ENCODE data around the gene TMEM221.

Gene TMEM221

GRCh38 chr19:17436094-17436873 lies 12.2 kb downstream of the TMEM221 start:
- TF ChIP-seq CTCF (IDR thresholded peaks at IDR 0.05; ENCODE audit: low read depth, low read length), result no peak
- no peak overlapping the region for H3K4me3 ChIP-seq (ENCODE audit: low read depth, low read length)

GRCh38 chr19:17435218-17435617 lies 13.2 kb downstream of the TMEM221 start:
- TF ChIP-seq CTCF (IDR thresholded peaks at IDR 0.05; ENCODE audit: low read depth, low read length), result no peak
- Histone ChIP-seq H3K27me3 (peaks cover 6% of the 10 kb centered on the region; the same call in 1 of the 2 replicates), H3K36me3 (no peaks in the 10 kb centered on the region), H3K9me3 (no peaks in the 10 kb centered on the region), H3K4me3 (ENCODE audit: low read depth, low read length) (no peak overlapping the region), H3K4me1 (no peaks in the 10 kb centered on the region)
- DNase-seq, result no peak

More at GRCh38 chr19:17436094-17436873, 12.2 kb downstream of the TMEM221 start:
- Histone ChIP-seq H3K36me3 (no peaks in the 10 kb centered on the region), H3K4me1 (no peaks in the 10 kb centered on the region), H3K9me3 (no peaks in the 10 kb centered on the region), H3K27me3 (peaks cover 6% of the 10 kb centered on the region; the same call in 1 of the 2 replicates)
- no peak for DNase-seq

- no peak for DNase-seq
- H3K9me3 ChIP-seq, result no peaks in the 10 kb centered on the region
- TF ChIP-seq CTCF (IDR thresholded peaks at IDR 0.05; ENCODE audit: low read depth, low read length), result no peak
- no peaks in the 10 kb centered on the region for H3K36me3 ChIP-seq
- H3K4me3 ChIP-seq (ENCODE audit: low read depth, low read length), result no peak overlapping the region
- H3K4me1 ChIP-seq, result no peaks in the 10 kb centered on the region
- no peaks in the 10 kb centered on the region for H3K27me3 ChIP-seq
These were observed 17.1 kb downstream of the TMEM221 start for GRCh38 chr19:17431417-17431816.

- Histone ChIP-seq H3K4me1 (0 out of 2 replicates have a peak, but pooled peaks cover under 1% of the 10 kb centered on the region), H3K36me3 (no peaks in the 10 kb centered on the region), H3K4me3 (ENCODE audit: low read depth, low read length) (no peak overlapping the region), H3K27me3 (no peaks in the 10 kb centered on the region), H3K9me3 (no peaks in the 10 kb centered on the region)
- no peak for TF ChIP-seq CTCF (IDR thresholded peaks at IDR 0.05; ENCODE audit: low read depth, low read length)
- DNase-seq, result no peak
These were observed 18.8 kb downstream of the TMEM221 start for GRCh38 chr19:17429641-17430113.

GRCh38 chr19:17424743-17425365 lies 23.6 kb downstream of the TMEM221 start:
- peaks cover 3% of the 10 kb centered on the region; the same call in 1 of the 2 replicates for H3K36me3 ChIP-seq
- peak overlapping the region; percentile 19; the same call in 1 of the 2 replicates for H3K4me3 ChIP-seq (ENCODE audit: low read depth, low read length)
- H3K4me1 ChIP-seq, result 0 out of 2 replicates have a peak, but pooled peaks cover 2% of the 10 kb centered on the region
- no peaks in the 10 kb centered on the region for H3K9me3 ChIP-seq
- peak; percentile 69 for TF ChIP-seq CTCF (IDR thresholded peaks at IDR 0.05; ENCODE audit: low read depth, low read length)
- no peaks in the 10 kb centered on the region for H3K27me3 ChIP-seq
- peak; percentile 85 for DNase-seq
